Measurements from ENCODE around the gene ADCY9.
A peak's percentile ranks its signal among the peaks of the same experiment; 100 is the strongest.

The ADCY9 gene

DNA sequence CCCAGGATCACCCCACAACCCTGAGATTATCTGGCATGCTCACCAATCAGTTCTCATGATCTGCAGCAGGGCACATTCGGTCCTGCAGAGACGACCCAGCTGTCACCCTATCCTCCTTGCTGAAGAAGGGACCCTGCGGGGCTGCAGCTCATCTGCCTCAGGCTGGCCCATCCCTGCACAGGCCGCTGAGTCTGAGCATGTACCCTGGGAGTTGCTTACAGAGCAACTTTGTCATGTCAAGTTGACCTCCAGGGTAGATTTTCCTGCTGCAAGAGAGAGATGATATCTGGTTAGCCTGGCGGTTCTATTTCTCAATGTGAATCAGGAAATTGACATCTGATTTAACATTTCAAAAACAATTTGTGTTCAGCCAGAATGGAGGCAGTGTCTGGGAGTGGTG, 36.0 kb upstream of the ADCY9 start:
- WGBS, result 73% methylated on average over 5 of the region's 5 CpGs
- Histone ChIP-seq H4K8ac (ENCODE audit: low read length) (no peak overlapping the region), H3K4me3 (ENCODE audit: insufficient read depth in 1 of 2, low read depth in 1 of 2, low read length in 2 of 2) (no peak overlapping the region), H2BK15ac (ENCODE audit: low read depth, poor library complexity, severe bottlenecking) (no peak overlapping the region), H2AFZ (ENCODE audit: low read depth, low read length) (peak overlapping the region; percentile 18), H2BK5ac (ENCODE audit: low read depth, low read length, poor library complexity, severe bottlenecking) (no peak overlapping the region), H3K9ac (ENCODE audit: low read length) (no peak overlapping the region), H2AK5ac (ENCODE audit: low read length, severe bottlenecking) (no peak overlapping the region), H2BK12ac (ENCODE audit: low read length in 2 of 2) (no peak overlapping the region), H3K27ac (ENCODE audit: low read length, poor library complexity, severe bottlenecking) (no peak overlapping the region), H4K91ac (ENCODE audit: low read length) (no peak overlapping the region), H3K4me1 (ENCODE audit: control insufficient read depth, insufficient read depth, low read depth, low read length) (no peaks in the 10 kb centered on the region), H3K79me1 (replicated peaks; ENCODE audit: low read length, poor library complexity, severe bottlenecking) (no peaks in the 10 kb centered on the region), H3K27me3 (ENCODE audit: control insufficient read depth in 1 of 2, insufficient read depth in 1 of 2, low read length in 2 of 2) (peaks cover 0 to 8% of the 10 kb centered on the region in 2 experiments), H3K4ac (ENCODE audit: low read depth in 1 of 2, low read length in 2 of 2) (no peak overlapping the region), H3K4me2 (ENCODE audit: low read length, poor library complexity, severe bottlenecking) (no peak overlapping the region), H3K14ac (ENCODE audit: low read length in 2 of 2) (no peak overlapping the region), H3K9me3 (ENCODE audit: control insufficient read depth, low read length) (peaks cover 8% of the 10 kb centered on the region), H3K36me3 (ENCODE audit: control insufficient read depth in 1 of 2, insufficient read depth in 2 of 2, low read depth in 1 of 2, low read length in 2 of 2) (no peaks in the 10 kb centered on the region), H3K23ac (ENCODE audit: low read length in 2 of 2) (peak overlapping the region in 1 of 2 experiments; percentile 87), H2BK120ac (ENCODE audit: low read depth, low read length) (no peak overlapping the region), H3K18ac (ENCODE audit: low read depth in 1 of 2, low read length in 2 of 2) (no peak overlapping the region)
- DNase-seq, result no peak

DNA sequence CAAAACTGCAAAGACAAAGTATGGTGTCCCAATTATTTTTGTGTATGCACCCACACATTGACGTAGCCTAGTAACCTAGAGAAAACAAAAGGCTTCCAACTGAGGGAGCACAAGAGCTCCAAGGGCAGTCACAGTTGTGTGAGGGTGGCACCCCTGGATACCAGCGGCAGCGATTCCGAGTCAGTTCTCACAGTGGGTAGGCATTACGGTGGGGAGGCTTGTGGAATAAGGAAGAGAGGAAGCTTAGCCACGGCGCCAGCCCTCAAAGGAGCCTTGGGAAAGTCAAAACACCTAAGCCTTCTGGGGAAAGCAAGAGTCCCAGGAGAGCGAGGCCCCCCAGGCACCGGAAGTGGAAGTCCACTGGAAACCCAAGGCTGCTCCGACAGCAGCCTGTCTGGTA, 31.0 kb upstream of the ADCY9 start:
- Histone ChIP-seq H2BK15ac (ENCODE audit: low read depth, poor library complexity, severe bottlenecking) (no peak overlapping the region), H3K9ac (ENCODE audit: low read length) (no peak overlapping the region), H3K4me1 (ENCODE audit: control insufficient read depth, insufficient read depth, low read depth, low read length) (no peaks in the 10 kb centered on the region), H3K4ac (ENCODE audit: low read depth in 1 of 2, low read length in 2 of 2) (no peak overlapping the region), H3K79me1 (replicated peaks; ENCODE audit: low read length, poor library complexity, severe bottlenecking) (no peaks in the 10 kb centered on the region), H3K14ac (ENCODE audit: low read length in 2 of 2) (no peak overlapping the region), H2BK12ac (ENCODE audit: low read length in 2 of 2) (no peak overlapping the region), H4K8ac (ENCODE audit: low read length) (no peak overlapping the region), H3K23ac (ENCODE audit: low read length in 2 of 2) (no peak overlapping the region), H3K9me3 (ENCODE audit: control insufficient read depth, low read length) (peaks cover 8% of the 10 kb centered on the region), H2AK5ac (ENCODE audit: low read length, severe bottlenecking) (no peak overlapping the region), H3K18ac (ENCODE audit: low read depth in 1 of 2, low read length in 2 of 2) (no peak overlapping the region), H3K4me3 (ENCODE audit: insufficient read depth in 1 of 2, low read depth in 1 of 2, low read length in 2 of 2) (no peak overlapping the region), H3K36me3 (ENCODE audit: control insufficient read depth in 1 of 2, insufficient read depth in 2 of 2, low read depth in 1 of 2, low read length in 2 of 2) (no peaks in the 10 kb centered on the region), H3K4me2 (ENCODE audit: low read length, poor library complexity, severe bottlenecking) (no peak overlapping the region), H2BK120ac (ENCODE audit: low read depth, low read length) (no peak overlapping the region), H2AFZ (ENCODE audit: low read depth, low read length) (no peak overlapping the region), H3K27ac (ENCODE audit: low read length, poor library complexity, severe bottlenecking) (no peak overlapping the region), H4K91ac (ENCODE audit: low read length) (no peak overlapping the region), H3K27me3 (ENCODE audit: control insufficient read depth in 1 of 2, insufficient read depth in 1 of 2, low read length in 2 of 2) (no peaks in the 10 kb centered on the region), H2BK5ac (ENCODE audit: low read depth, low read length, poor library complexity, severe bottlenecking) (no peak overlapping the region)
- DNase-seq, result no peak
- 87% methylated on average over 10 of the region's 10 CpGs for WGBS

DNA sequence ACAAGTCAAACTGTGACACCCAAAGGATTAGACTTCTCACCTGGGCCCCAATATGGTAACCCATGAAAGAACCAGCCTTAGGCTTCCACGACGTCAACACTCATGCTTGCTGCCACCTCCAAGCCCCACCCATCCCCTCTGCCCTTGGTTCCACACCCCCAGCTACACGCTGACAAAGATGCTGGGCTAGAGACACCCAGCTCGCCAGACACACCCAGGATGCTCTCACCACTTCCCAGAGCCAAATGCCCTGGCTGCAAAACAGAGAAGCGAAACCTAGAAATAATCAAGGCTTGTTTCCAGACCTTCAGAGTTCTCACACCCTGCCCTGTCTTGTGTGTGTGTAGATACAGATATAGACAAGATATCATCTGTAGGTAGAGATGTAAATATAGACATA, 26.0 kb upstream of the ADCY9 start:
- no peak overlapping the region for H4K8ac ChIP-seq (ENCODE audit: low read length)
- H2BK15ac ChIP-seq (ENCODE audit: low read depth, poor library complexity, severe bottlenecking), result peak overlapping the region; percentile 65
- H2BK120ac ChIP-seq (ENCODE audit: low read depth, low read length), result no peak overlapping the region
- H3K27ac ChIP-seq (ENCODE audit: low read length, poor library complexity, severe bottlenecking), result no peak overlapping the region
- H3K4ac ChIP-seq (ENCODE audit: low read depth in 1 of 2, low read length in 2 of 2), result no peak overlapping the region
- H2AFZ ChIP-seq (ENCODE audit: low read depth, low read length), result no peak overlapping the region
- H3K23ac ChIP-seq (ENCODE audit: low read length in 2 of 2), result no peak overlapping the region
- no peak overlapping the region for H2AK5ac ChIP-seq (ENCODE audit: low read length, severe bottlenecking)
- H3K9ac ChIP-seq (ENCODE audit: low read length), result no peak overlapping the region
- peaks cover 0 to 3% of the 10 kb centered on the region in 2 experiments for H3K27me3 ChIP-seq (ENCODE audit: control insufficient read depth in 1 of 2, insufficient read depth in 1 of 2, low read length in 2 of 2)
- H3K79me1 ChIP-seq (replicated peaks; ENCODE audit: low read length, poor library complexity, severe bottlenecking), result no peaks in the 10 kb centered on the region
- H3K9me3 ChIP-seq (ENCODE audit: control insufficient read depth, low read length), result peaks cover 9% of the 10 kb centered on the region
- H4K91ac ChIP-seq (ENCODE audit: low read length), result no peak overlapping the region
- no peaks in the 10 kb centered on the region for H3K4me1 ChIP-seq (ENCODE audit: control insufficient read depth, insufficient read depth, low read depth, low read length)
- H3K4me3 ChIP-seq (ENCODE audit: insufficient read depth in 1 of 2, low read depth in 1 of 2, low read length in 2 of 2), result no peak overlapping the region
- no peaks in the 10 kb centered on the region for H3K36me3 ChIP-seq (ENCODE audit: control insufficient read depth in 1 of 2, insufficient read depth in 2 of 2, low read depth in 1 of 2, low read length in 2 of 2)
- no peak overlapping the region for H3K18ac ChIP-seq (ENCODE audit: low read depth in 1 of 2, low read length in 2 of 2)
- H2BK12ac ChIP-seq (ENCODE audit: low read length in 2 of 2), result no peak overlapping the region
- H3K14ac ChIP-seq (ENCODE audit: low read length in 2 of 2), result no peak overlapping the region
- 75% methylated on average over 4 of the region's 5 CpGs for WGBS
- H2BK5ac ChIP-seq (ENCODE audit: low read depth, low read length, poor library complexity, severe bottlenecking), result no peak overlapping the region
- H3K4me2 ChIP-seq (ENCODE audit: low read length, poor library complexity, severe bottlenecking), result no peak overlapping the region
- DNase-seq, result no peak

DNA sequence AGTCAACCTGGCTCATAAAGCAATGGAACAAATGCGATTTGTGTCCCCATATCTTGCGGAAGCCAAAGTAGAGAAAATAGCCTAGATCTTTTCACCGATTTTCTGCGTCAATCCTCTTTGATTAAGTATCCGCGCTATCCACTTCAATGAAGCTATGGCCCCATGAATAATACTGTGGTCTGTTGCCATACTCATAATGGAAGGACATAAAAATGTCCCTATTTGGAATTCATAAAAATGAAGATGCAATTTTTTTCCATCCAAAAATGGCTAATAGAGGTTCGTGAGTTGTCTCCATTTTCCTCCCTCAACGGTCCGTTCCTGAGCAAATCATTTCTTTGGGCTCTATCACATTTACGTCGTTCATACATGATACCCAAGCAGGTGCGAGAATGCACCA, 25.4 kb upstream of the ADCY9 start:
- H3K36me3 ChIP-seq (ENCODE audit: control insufficient read depth in 1 of 2, insufficient read depth in 2 of 2, low read depth in 1 of 2, low read length in 2 of 2), result no peaks in the 10 kb centered on the region
- H2BK120ac ChIP-seq (ENCODE audit: low read depth, low read length), result peak overlapping the region; percentile 64
- H3K27ac ChIP-seq (ENCODE audit: low read length, poor library complexity, severe bottlenecking), result no peak overlapping the region
- no peak for DNase-seq
- H3K14ac ChIP-seq (ENCODE audit: low read length in 2 of 2), result no peak overlapping the region
- no peaks in the 10 kb centered on the region for H3K79me1 ChIP-seq (replicated peaks; ENCODE audit: low read length, poor library complexity, severe bottlenecking)
- H2BK12ac ChIP-seq (ENCODE audit: low read length in 2 of 2), result peak overlapping the region; percentile 17 to 59
- H3K4me1 ChIP-seq (ENCODE audit: control insufficient read depth, insufficient read depth, low read depth, low read length), result no peaks in the 10 kb centered on the region
- H3K27me3 ChIP-seq (ENCODE audit: control insufficient read depth in 1 of 2, insufficient read depth in 1 of 2, low read length in 2 of 2), result peaks cover 0 to 3% of the 10 kb centered on the region in 2 experiments
- no peak overlapping the region for H3K9ac ChIP-seq (ENCODE audit: low read length)
- H2BK15ac ChIP-seq (ENCODE audit: low read depth, poor library complexity, severe bottlenecking), result no peak overlapping the region
- H2BK5ac ChIP-seq (ENCODE audit: low read depth, low read length, poor library complexity, severe bottlenecking), result peak overlapping the region; percentile 60
- H3K4ac ChIP-seq (ENCODE audit: low read depth in 1 of 2, low read length in 2 of 2), result peak overlapping the region in 1 of 2 experiments; percentile 4
- 99% methylated on average over 12 of the region's 12 CpGs for WGBS
- peak overlapping the region; percentile 79 for H2AK5ac ChIP-seq (ENCODE audit: low read length, severe bottlenecking)
- H3K4me2 ChIP-seq (ENCODE audit: low read length, poor library complexity, severe bottlenecking), result no peak overlapping the region
- no peak overlapping the region for H4K8ac ChIP-seq (ENCODE audit: low read length)
- no peak overlapping the region for H3K4me3 ChIP-seq (ENCODE audit: insufficient read depth in 1 of 2, low read depth in 1 of 2, low read length in 2 of 2)
- peaks cover 9% of the 10 kb centered on the region for H3K9me3 ChIP-seq (ENCODE audit: control insufficient read depth, low read length)
- H4K91ac ChIP-seq (ENCODE audit: low read length), result peak overlapping the region; percentile 70
- H2AFZ ChIP-seq (ENCODE audit: low read depth, low read length), result no peak overlapping the region
- no peak overlapping the region for H3K23ac ChIP-seq (ENCODE audit: low read length in 2 of 2)
- H3K18ac ChIP-seq (ENCODE audit: low read depth in 1 of 2, low read length in 2 of 2), result peak overlapping the region in 1 of 2 experiments; percentile 2
